Heart right ventricle (tissue), 16 donors: ENCODE results near the gene ZNF609. TPM values are rescaled to one million over a fixed set of nuclear protein-coding genes. Genes with fewer than 3 reads are reported as not detected.

Experiments
- ATAC-seq, 8 donors: fragments of 200-7000 bp; cut with Tn5 transposase; one replicate each; pipeline ENCODE4 v1.9.1; 2020; ENCODE audit warnings: mild to moderate bottlenecking in 8 of 8, moderate library complexity in 8 of 8, moderate number of reproducible peaks in 1 of 8
- DNase-seq, 2 donors: peaks; one replicate each; pipeline ENCODE4 v3.0.0-alpha.2; 2020
- H3K27ac ChIP-seq, 10 donors: fragments of 200-600 bp; sonication (generic) in 2 of 10; one replicate each; pipeline versions ENCODE4 v1.5.0 to v1.8.0; 2020 to 2022; ENCODE audit warnings: mild to moderate bottlenecking in 3 of 10
- H3K27me3 ChIP-seq, 7 donors: fragments of 200-600 bp; one replicate each; pipeline ENCODE4 v1.8.0; 2021 to 2022; ENCODE audit warnings: mild to moderate bottlenecking in 2 of 7
- H3K36me3 ChIP-seq, 9 donors: fragments of 200-600 bp; sonication (generic) in 1 of 9; one replicate each; pipeline versions ENCODE4 v1.5.0 to v1.8.0; 2020 to 2022; ENCODE audit warnings: mild to moderate bottlenecking in 2 of 9
- H3K4me1 ChIP-seq, 9 donors: fragments of 200-600 bp; sonication (generic) in 1 of 9; one replicate each; pipeline versions ENCODE4 v1.5.0 to v1.8.0; 2020 to 2022; ENCODE audit warnings: mild to moderate bottlenecking in 4 of 9
- H3K4me3 ChIP-seq, 10 donors: fragments of 200-600 bp; sonication (generic) in 2 of 10; one replicate each; pipeline versions ENCODE4 v1.5.0 to v1.8.0; 2020 to 2022; ENCODE audit warnings: mild to moderate bottlenecking in 7 of 10, moderate library complexity in 2 of 10
- H3K9me3 ChIP-seq, 11 donors: fragments of 200-600 bp in 10 of 11; sonication (generic) in 2 of 11; one replicate each; pipeline versions ENCODE4 v1.5.0 to v1.8.0; 2013 to 2022; ENCODE audit warnings: mild to moderate bottlenecking in 2 of 11, control low read depth in 1 of 11, moderate library complexity in 1 of 11
- WGBS, 2 donors: extraction: QIAGEN DNeasy Blood & Tissue Kit; methylation state at CpG; one replicate each; pipeline ENCODE4 v1.1.7; 2013; ENCODE audit warnings: inconsistent platforms in 1 of 2; 5-methylcytosine and 5-hydroxymethylcytosine counted together
- intact Hi-C, 10 donors: fragments of 100-400 bp; cut with DNase I; formaldehyde crosslinking; loops; one replicate each; pipeline versions ENCODE4 v1.11.1 to v1.14.2; 2022
- polyA plus RNA-seq, 2 donors: library from polyadenylated mRNA; stranded (reverse); fragments of 200-250 nt; gene quantifications; one replicate each; pipeline ENCODE4 v1.2.3, GENCODE V29; 2013
- total RNA-seq, 10 donors: library from RNA; stranded (reverse); fragmentation: NEBNext Ultra II Directional in 3 of 10; extraction: Animal tissue kit (Norgen Biotek cat#: 25700) in 3 of 10; gene quantifications; one replicate each; pipeline versions ENCODE4 v1.2.1 to v1.2.4, GENCODE V29; 2021 to 2023
- TF ChIP-seq, protein P1 (sequence below), 9 donors: fragments of 200-600 bp; sonication (generic) in 2 of 9; IDR thresholded peaks; one replicate each; pipeline versions ENCODE4 v1.5.0 to v1.8.0; 2021 to 2022; ENCODE audit warnings: antibody characterized with exemption in 9 of 9, mild to moderate bottlenecking in 5 of 9, moderate library complexity in 1 of 9
- donor health status: Arrhythmogenic right ventricular cardiomyopathy.
- donor health status: ischemic (EF 13 %, LVEDD 7.1; RV severe dilation, severe dysfunction).
- donor health status: healthy with polysubstance abuse.
- donor health status: DM: no; HTN: yes; CAD: no.
- donor health status: DM: no; HTN: no; CAD: no.
- donor health status: ischemic (EF 25% LVEDD 6.9; RV normal size, moderate dysfunction).
- donor health status: ischemic (EF 25% LVEDD 5.7; RV mildly dilated, moderate dysfunction).
- donor health status: healthy.
- donor health status: DM: yes; HTN: yes; CAD: no.
- donor health status: Ischemic cardiomyopathy.
- donor health status: ischemic (EF 35%, LVEDD 5.7; RV mildly dilated, moderate dysfunction).
- donor health status: nonischemic (EF 11% LVEDD 7.7; RV severe dilation, severe dysfunction).
- donor health status: DM: yes; HTN: yes; CAD: no.
- donor health status: PGD.
- donor health status: ischemic (EF 29% LVEDD 5.4; RV normal size, mild dysfunction).
- donor health status: nonischemic (EF 23%, LVEDD 6.1; RV moderate dilation, normal function).

The ZNF609 gene
- total and polyA plus RNA-seq, 12 donors, result 4.0 to 19.2 (median 15.8) TPM

- peaks cover 54 to 100% (median 100%) of the 10 kb centered on the region in 9 donors for H3K4me1 ChIP-seq
- DNase-seq, result no peak
- H3K36me3 ChIP-seq, result peaks cover 0 to 59% (median 0%) of the 10 kb centered on the region in 9 donors
- WGBS, 2 donors, result 46 to 58% methylated on average over 3 of the region's 3 CpGs
- intact Hi-C loops, result no loop called here
- H3K9me3 ChIP-seq, result no peaks in the 10 kb centered on the region
- ATAC-seq, result no peak
- TF ChIP-seq, protein P1, sequence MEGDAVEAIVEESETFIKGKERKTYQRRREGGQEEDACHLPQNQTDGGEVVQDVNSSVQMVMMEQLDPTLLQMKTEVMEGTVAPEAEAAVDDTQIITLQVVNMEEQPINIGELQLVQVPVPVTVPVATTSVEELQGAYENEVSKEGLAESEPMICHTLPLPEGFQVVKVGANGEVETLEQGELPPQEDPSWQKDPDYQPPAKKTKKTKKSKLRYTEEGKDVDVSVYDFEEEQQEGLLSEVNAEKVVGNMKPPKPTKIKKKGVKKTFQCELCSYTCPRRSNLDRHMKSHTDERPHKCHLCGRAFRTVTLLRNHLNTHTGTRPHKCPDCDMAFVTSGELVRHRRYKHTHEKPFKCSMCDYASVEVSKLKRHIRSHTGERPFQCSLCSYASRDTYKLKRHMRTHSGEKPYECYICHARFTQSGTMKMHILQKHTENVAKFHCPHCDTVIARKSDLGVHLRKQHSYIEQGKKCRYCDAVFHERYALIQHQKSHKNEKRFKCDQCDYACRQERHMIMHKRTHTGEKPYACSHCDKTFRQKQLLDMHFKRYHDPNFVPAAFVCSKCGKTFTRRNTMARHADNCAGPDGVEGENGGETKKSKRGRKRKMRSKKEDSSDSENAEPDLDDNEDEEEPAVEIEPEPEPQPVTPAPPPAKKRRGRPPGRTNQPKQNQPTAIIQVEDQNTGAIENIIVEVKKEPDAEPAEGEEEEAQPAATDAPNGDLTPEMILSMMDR (IDR thresholded peaks at IDR 0.05), result no peak
- H3K27ac ChIP-seq, result peak overlapping the region in 8 of 10 donors; percentile 32 to 97 (median 88)
- no peak overlapping the region for H3K4me3 ChIP-seq
- no peaks in the 10 kb centered on the region for H3K27me3 ChIP-seq
These were observed 236.1 kb downstream of the ZNF609 start for GRCh38 chr15:64696481-64696880.

DNA sequence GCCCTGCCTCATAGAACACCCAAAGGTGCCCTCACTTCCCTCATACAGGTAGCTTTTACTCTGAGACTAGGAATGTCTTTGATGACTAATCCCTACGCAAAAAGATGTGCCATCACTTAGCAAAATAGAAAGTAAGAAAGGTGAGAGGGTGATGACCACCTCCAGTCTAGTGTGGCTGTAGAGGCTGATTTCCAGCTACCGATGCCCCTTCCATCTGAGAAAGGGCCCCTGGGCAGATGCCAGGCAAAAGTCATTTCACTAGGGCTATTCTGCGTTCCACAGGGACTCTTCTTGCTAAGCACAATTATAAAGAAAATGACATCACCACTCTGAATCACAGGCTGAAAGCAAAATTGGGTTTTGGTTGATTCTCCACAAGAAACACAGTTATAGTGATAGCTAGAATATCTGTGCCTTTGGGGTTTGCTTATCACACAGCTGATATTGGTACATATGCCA lies 237.6 kb downstream of the ZNF609 start:
- 41 to 50% methylated on average over 3 of the region's 3 CpGs for whole genome bisulfite sequencing, 2 donors
- DNase-seq, result peak in 1 of 2 donors; percentile 18
- Histone ChIP-seq H3K4me3 (peak overlapping the region in 1 of 10 donors; percentile 93), H3K4me1 (peaks cover 47 to 96% (median 92%) of the 10 kb centered on the region in 9 donors), H3K27ac (peak overlapping the region in 8 of 10 donors; percentile 11 to 97 (median 91)), H3K9me3 (no peaks in the 10 kb centered on the region), H3K27me3 (no peaks in the 10 kb centered on the region), H3K36me3 (peaks cover 0 to 49% (median 0%) of the 10 kb centered on the region in 9 donors)
- intact Hi-C loops, result loop anchor here in 1 of 10 donors (2.0 kb wide), 1 partner anchor 21 kb away; no protein-coding TSS in a partner anchor
- TF ChIP-seq, protein P1 (IDR thresholded peaks at IDR 0.05), result no peak
- no peak for ATAC-seq

DNA sequence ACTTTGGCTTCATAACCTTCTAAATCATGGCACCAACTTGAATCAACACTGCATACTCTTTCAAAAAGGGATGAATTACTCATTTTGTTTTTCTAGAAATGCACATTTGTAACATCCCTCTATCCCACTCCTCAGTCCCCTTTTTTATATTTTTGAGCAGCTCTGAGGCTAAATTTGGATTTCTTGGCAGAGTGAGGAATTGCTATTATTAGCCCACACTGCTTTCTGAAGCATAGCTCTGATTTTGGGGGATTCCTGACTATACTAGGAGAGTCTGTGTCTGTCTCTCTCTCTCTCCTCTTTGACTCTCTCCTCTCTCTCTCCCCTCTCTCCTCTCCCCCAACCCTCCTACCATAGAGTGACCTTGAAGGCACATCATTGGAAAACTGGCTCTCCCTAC lies 238.4 kb downstream of the ZNF609 start:
- Histone ChIP-seq H3K27me3 (no peaks in the 10 kb centered on the region), H3K36me3 (peaks cover 0 to 42% (median 0%) of the 10 kb centered on the region in 9 donors), H3K9me3 (no peaks in the 10 kb centered on the region), H3K4me1 (peaks cover 40 to 93% (median 89%) of the 10 kb centered on the region in 9 donors), H3K4me3 (peak overlapping the region in 4 of 10 donors; percentile 92 to 96 (median 94)), H3K27ac (peak overlapping the region in 8 of 10 donors; percentile 73 to 97 (median 91))
- no peak for DNase-seq
- intact Hi-C loops, result loop anchor here in 1 of 10 donors (2.0 kb wide), 1 partner anchor 20 kb away; no protein-coding TSS in a partner anchor
- TF ChIP-seq, protein P1 (IDR thresholded peaks at IDR 0.05), result no peak
- peak in 1 of 8 donors; percentile 11 for ATAC-seq

- peak; percentile 6 to 69 (median 46) for ATAC-seq
- Histone ChIP-seq H3K4me3 (peak overlapping the region in 7 of 10 donors; percentile 79 to 96 (median 92)), H3K36me3 (peaks cover 0 to 32% (median 0%) of the 10 kb centered on the region in 9 donors), H3K4me1 (peaks cover 33 to 84% (median 81%) of the 10 kb centered on the region in 9 donors), H3K9me3 (no peaks in the 10 kb centered on the region), H3K27ac (peak overlapping the region; percentile 26 to 97 (median 85)), H3K27me3 (no peaks in the 10 kb centered on the region)
- intact Hi-C loops, result loop anchor here in 1 of 10 donors (2.0 kb wide), 1 partner anchor 19 kb away; no protein-coding TSS in a partner anchor
- TF ChIP-seq, protein P1 (IDR thresholded peaks at IDR 0.05), result no peak
- DNase-seq, result peak; percentile 59 to 70
- 17 to 18% methylated on average over 7 of the region's 7 CpGs for WGBS, 2 donors
These were observed 239.5 kb downstream of the ZNF609 start for GRCh38 chr15:64699751-64700388.
